ENCODE data around the gene ZNF595. TPM values are rescaled to one million over a fixed set of nuclear protein-coding genes. Genes with fewer than 3 reads are reported as not detected.

The ZNF595 gene
- total and polyA plus RNA-seq, 4 donors, result 2.6 to 25.4 (median 16.0) TPM

- Histone ChIP-seq H3K9me3 (ENCODE audit: control insufficient read depth, low read length) (peaks cover 1% of the 10 kb centered on the region), H3K36me3 (ENCODE audit: control insufficient read depth in 1 of 2, insufficient read depth in 2 of 2, low read length in 1 of 2) (no peaks in the 10 kb centered on the region), H3K27me3 (ENCODE audit: control insufficient read depth in 1 of 2, insufficient read depth in 2 of 2, low read length in 1 of 2) (no peaks in the 10 kb centered on the region), H3K4me3 (ENCODE audit: low read length in 2 of 2) (peak within 1 kb of the TSS; percentile 84 to 85), H3K4me1 (ENCODE audit: control insufficient read depth in 1 of 2, insufficient read depth in 2 of 2, low read length in 2 of 2) (peaks cover 0 to 3% of the 10 kb centered on the region in 2 donors), H3K27ac (ENCODE audit: low read depth in 1 of 2, low read length in 2 of 2) (peak within 1 kb of the TSS in 1 of 2 donors; percentile 84)
- WGBS, 2 donors, result 0% methylated on average over 43 to 44 of the region's 44 CpGs
- intact Hi-C loops (cut with DNase I), result no loop called here
- DNase-seq, result peak; percentile 95
- ATAC-seq (ENCODE audit: low FRiP score), result peak; percentile 99
Measured at GRCh38 chr4:124275-125081, 71.4 kb downstream of the ZNF595 start, which contains the start of gene ZNF718. Gene ZNF718, plus strand, starts transcription at chr4:124501. Its CDS starts 170 bp downstream, at chr4:124671.

- Histone ChIP-seq H3K4me1 (ENCODE audit: control insufficient read depth in 1 of 2, insufficient read depth in 2 of 2, low read length in 2 of 2) (peaks cover 0 to 3% of the 10 kb centered on the region in 2 donors), H3K9me3 (ENCODE audit: control insufficient read depth, low read length) (peaks cover 1% of the 10 kb centered on the region), H3K27ac (ENCODE audit: low read depth in 1 of 2, low read length in 2 of 2) (peak overlapping the region in 1 of 2 donors; percentile 84), H3K36me3 (ENCODE audit: control insufficient read depth in 1 of 2, insufficient read depth in 2 of 2, low read length in 1 of 2) (no peaks in the 10 kb centered on the region), H3K27me3 (ENCODE audit: control insufficient read depth in 1 of 2, insufficient read depth in 2 of 2, low read length in 1 of 2) (no peaks in the 10 kb centered on the region), H3K4me3 (ENCODE audit: low read length in 2 of 2) (peak overlapping the region; percentile 84 to 85)
- intact Hi-C loops (cut with DNase I), result no loop called here
- 1 to 2% methylated on average over 30 of the region's 30 CpGs for WGBS, 2 donors
- DNase-seq (peak; percentile 58 to 80), ATAC-seq (ENCODE audit: low FRiP score) (peak; percentile 29)
Measured at GRCh38 chr4:125091-125771, 72.1 kb downstream of the ZNF595 start.

DNA sequence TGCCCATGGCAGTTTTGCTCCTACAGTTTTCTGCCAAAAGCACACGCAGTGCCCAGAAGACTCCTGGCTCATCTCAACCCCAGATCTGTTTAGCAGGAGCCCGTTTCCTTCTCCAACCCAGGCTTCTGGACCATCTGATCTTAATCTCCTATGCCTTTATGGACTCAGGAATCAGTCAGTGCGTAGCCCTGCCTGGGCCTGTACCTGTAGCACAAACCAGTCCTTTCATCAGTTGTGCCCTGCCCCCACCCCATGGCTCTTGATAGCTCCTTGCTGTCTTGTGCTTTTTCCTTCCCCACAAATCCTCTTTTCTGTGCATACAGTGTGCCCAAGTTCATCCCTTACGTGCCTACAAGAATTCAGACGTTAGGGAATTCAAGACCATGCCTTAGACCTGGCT, 72.7 kb downstream of the ZNF595 start:
- intact Hi-C loops (cut with DNase I), result no loop called here
- ATAC-seq (ENCODE audit: low FRiP score), result no peak
- Histone ChIP-seq H3K9me3 (ENCODE audit: control insufficient read depth, low read length) (no peaks in the 10 kb centered on the region), H3K27ac (ENCODE audit: low read depth in 1 of 2, low read length in 2 of 2) (no peak overlapping the region), H3K4me1 (ENCODE audit: control insufficient read depth in 1 of 2, insufficient read depth in 2 of 2, low read length in 2 of 2) (peaks cover 0 to 3% of the 10 kb centered on the region in 2 donors), H3K36me3 (ENCODE audit: control insufficient read depth in 1 of 2, insufficient read depth in 2 of 2, low read length in 1 of 2) (no peaks in the 10 kb centered on the region), H3K4me3 (ENCODE audit: low read length in 2 of 2) (peak overlapping the region in 1 of 2 donors; percentile 85), H3K27me3 (ENCODE audit: control insufficient read depth in 1 of 2, insufficient read depth in 2 of 2, low read length in 1 of 2) (no peaks in the 10 kb centered on the region)
- no peak for DNase-seq
- WGBS, 2 donors, result 38 to 42% methylated on average over 5 of the region's 5 CpGs

GRCh38 chr4:132483-132882, 79.4 kb downstream of the ZNF595 start:
- no peak for DNase-seq
- no peak for ATAC-seq (ENCODE audit: low FRiP score)
- Histone ChIP-seq H3K4me1 (ENCODE audit: control insufficient read depth in 1 of 2, insufficient read depth in 2 of 2, low read length in 2 of 2) (no peaks in the 10 kb centered on the region), H3K9me3 (ENCODE audit: control insufficient read depth, low read length) (peaks cover 7% of the 10 kb centered on the region), H3K4me3 (ENCODE audit: low read length in 2 of 2) (no peak overlapping the region), H3K27me3 (ENCODE audit: control insufficient read depth in 1 of 2, insufficient read depth in 2 of 2, low read length in 1 of 2) (no peaks in the 10 kb centered on the region), H3K27ac (ENCODE audit: low read depth in 1 of 2, low read length in 2 of 2) (no peak overlapping the region), H3K36me3 (ENCODE audit: control insufficient read depth in 1 of 2, insufficient read depth in 2 of 2, low read length in 1 of 2) (peaks cover 6 to 7% of the 10 kb centered on the region in 2 donors)
- no CpG with 5 or more reads among the region's 1 CpG for WGBS, 2 donors
- intact Hi-C loops (cut with DNase I), result no loop called here

Other genes starting within 250 kb of the ZNF595 start
- gene ZNF718, start 71.2 kb downstream of the ZNF595 start, total RNA-seq, result 10 to 100 TPM in 1 of 2 donors, 1 to 10 TPM in 1; 7.3 to 11.8 TPM
- gene ZNF718, start 71.2 kb downstream of the ZNF595 start, polyA plus RNA-seq, result 1 to 10 TPM in 1 of 2 donors, under 1 TPM in 1; 0.75 to 1.5 TPM